Vagina (tissue), 2 donors: ENCODE measurements around the gene NETO1.

Experiments
- POLR2A ChIP-seq, 2 donors: fragments of 450-650 bp; IDR thresholded peaks; one replicate each; pipeline ENCODE4 v1.6.1; 2017; ENCODE audit warnings: antibody characterized with exemption in 2 of 2, mild to moderate bottlenecking in 2 of 2, moderate library complexity in 2 of 2
- TF ChIP-seq, protein P1 (sequence below), 3 experiments: fragments of 450-650 bp in 2 of 3; fragments of 200-600 bp in 1 of 3; sonication (generic) in 1 of 3; IDR thresholded peaks; one replicate each; pipeline ENCODE4 v1.5.1; 2017 to 2019; ENCODE audit warnings: antibody characterized with exemption in 3 of 3, mild to moderate bottlenecking in 2 of 3, moderate library complexity in 2 of 3

DNA sequence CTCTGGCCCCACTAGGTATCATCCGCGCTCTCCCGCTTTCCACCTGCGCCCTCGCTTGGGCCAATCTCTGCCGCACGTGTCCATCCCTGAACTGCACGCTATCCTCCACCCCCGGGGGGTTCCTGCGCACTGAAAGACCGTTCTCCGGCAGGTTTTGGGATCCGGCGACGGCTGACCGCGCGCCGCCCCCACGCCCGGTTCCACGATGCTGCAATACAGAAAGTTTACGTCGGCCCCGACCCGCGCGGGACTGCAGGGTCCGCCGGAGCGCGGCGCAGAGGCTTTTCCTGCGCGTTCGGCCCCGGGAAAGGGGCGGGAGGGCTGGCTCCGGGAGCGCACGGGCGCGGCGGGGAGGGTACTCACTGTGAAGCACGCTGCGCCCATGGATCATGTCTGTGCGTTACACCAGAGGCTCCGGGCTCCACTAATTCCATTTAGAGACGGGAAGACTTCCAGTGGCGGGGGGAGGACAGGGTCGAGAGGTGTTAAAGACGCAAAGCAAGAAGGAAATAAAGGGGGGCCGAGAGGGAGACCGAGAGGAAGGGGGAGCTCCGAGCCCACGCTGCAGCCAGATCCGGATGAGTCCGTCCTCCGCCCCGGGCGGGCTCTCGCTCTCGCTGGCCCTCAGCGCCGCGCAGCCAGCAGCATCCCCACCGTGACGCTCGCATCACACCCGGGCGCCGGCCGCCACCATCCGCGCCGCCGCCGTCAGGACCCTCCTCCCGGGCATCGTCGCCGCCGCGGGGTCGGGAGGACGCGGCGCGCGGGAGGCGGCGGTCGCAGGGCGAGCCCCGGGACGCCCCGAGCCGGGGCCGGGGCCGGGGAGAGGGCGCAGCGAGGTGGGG lies 664 bp downstream of the NETO1 start:
- TF ChIP-seq, protein P1, sequence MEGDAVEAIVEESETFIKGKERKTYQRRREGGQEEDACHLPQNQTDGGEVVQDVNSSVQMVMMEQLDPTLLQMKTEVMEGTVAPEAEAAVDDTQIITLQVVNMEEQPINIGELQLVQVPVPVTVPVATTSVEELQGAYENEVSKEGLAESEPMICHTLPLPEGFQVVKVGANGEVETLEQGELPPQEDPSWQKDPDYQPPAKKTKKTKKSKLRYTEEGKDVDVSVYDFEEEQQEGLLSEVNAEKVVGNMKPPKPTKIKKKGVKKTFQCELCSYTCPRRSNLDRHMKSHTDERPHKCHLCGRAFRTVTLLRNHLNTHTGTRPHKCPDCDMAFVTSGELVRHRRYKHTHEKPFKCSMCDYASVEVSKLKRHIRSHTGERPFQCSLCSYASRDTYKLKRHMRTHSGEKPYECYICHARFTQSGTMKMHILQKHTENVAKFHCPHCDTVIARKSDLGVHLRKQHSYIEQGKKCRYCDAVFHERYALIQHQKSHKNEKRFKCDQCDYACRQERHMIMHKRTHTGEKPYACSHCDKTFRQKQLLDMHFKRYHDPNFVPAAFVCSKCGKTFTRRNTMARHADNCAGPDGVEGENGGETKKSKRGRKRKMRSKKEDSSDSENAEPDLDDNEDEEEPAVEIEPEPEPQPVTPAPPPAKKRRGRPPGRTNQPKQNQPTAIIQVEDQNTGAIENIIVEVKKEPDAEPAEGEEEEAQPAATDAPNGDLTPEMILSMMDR (IDR thresholded peaks at IDR 0.05): no peak
- TF ChIP-seq POLR2A (IDR thresholded peaks at IDR 0.05): no peak
